ENCODE measurements around the gene RAB11FIP3. TPM values are rescaled to one million over a fixed set of nuclear protein-coding genes. Genes with fewer than 3 reads are reported as not detected.
"Not testable (repeated sequence)": the region's sequence is repeated elsewhere in the genome, so short reads cannot be mapped to it uniquely, and the experiment has no call there.

The RAB11FIP3 gene
- polyA plus RNA-seq, 4 donors: 72.9 to 144 (median 109) TPM

- DNase-seq (ENCODE audit: low read depth in 4 of 4, low spot score in 2 of 4): no peak
These were observed 10.9 kb upstream of the RAB11FIP3 start for GRCh38 chr16:414395-415169.

DNA sequence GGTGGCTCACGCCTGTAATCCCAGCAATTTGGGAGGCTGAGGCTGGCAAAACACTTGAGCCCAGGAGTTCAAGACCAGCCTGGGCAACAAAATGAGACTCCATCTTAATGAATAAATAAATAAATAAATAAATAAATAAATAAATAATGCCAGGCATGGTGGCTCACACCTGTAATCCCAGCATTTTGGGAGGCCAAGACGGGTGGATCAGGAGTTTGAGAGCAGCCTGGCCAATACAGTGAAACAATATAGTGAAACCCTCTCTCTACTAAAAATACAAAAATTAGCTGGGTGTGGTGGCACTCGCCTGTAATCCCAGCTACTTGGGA, 10.3 kb upstream of the RAB11FIP3 start:
- DNase-seq (ENCODE audit: low read depth in 4 of 4, low spot score in 2 of 4): not testable (repeated sequence)

DNA sequence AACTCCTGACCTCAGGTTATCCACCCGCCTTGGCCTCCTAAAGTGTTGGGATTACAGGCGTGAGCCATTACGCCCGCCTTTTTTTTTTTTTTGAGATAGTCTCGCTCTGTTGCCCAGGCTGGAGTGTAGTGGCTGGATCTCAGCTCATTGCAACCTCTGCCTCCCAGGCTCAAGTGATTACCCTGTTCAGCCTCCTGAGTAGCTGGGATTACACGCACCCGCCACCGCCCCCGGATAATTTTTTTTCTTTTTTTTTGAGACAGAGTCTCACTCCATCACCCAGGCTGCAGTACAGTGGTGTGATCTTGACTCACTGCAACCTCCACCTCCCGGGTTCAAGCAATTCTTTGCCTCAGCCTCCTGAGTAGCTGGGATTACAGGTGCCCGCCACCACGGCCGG, 3.3 kb upstream of the RAB11FIP3 start:
- not testable (repeated sequence) for DNase-seq (ENCODE audit: low read depth in 4 of 4, low spot score in 2 of 4)

- no peak for DNase-seq (ENCODE audit: low read depth in 4 of 4, low spot score in 2 of 4)
These were observed 1.3 kb upstream of the RAB11FIP3 start for GRCh38 chr16:424033-424622.

DNA sequence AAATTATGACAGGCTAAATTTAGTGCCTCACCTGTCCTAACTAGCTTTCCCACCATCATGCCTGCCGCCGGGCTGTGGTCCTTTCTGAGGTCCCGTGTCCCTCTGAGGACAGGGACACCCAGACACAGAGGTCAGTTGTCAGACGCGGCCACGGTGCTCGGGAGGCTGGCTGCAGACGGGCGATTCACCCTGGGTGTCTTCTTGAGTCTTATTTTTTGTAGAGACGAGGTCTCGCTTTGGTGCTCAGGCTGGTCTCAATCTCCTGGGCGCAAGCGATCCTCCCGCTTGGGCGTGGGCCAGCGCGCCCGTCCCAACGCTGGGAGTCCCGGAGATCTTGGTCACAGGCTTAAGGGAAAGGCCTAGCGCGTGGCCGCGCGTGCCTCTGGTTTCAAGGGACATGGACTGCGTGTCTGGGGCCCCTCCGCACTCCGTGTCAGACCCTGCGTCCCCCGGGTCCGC, 797 bp upstream of the RAB11FIP3 start:
- DNase-seq (ENCODE audit: low read depth in 4 of 4, low spot score in 2 of 4): no peak

- no peak for DNase-seq (ENCODE audit: low read depth in 4 of 4, low spot score in 2 of 4)
These were observed 278 bp downstream of the RAB11FIP3 start for GRCh38 chr16:425740-426114.

DNA sequence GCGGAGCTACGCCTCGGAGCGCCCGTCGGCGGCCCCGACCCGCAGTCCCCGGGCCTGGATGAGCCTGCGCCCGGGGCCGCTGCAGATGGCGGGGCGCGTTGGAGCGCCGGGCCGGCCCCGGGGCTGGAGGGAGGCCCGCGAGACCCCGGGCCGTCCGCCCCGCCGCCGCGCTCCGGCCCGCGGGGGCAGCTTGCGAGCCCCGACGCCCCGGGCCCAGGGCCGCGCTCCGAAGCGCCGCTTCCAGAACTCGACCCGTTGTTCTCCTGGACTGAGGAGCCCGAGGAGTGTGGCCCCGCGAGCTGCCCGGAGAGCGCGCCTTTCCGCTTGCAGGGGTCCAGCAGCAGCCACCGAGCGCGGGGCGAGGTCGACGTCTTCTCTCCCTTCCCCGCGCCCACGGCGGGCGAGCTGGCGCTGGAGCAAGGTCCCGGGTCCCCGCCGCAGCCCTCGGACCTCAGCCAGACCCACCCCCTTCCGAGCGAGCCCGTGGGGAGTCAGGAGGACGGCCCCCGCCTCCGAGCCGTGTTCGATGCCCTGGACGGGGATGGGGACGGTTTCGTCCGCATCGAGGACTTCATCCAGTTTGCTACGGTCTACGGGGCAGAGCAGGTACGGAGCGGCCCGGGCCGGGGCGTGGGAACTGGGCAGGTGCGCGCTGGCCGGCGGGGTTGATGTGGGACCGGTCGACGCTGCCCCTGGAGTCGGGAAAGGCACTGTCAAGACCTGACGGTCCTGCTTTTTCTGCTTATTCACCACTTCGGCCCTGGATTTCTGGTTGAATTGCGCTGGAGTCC, 861 bp downstream of the RAB11FIP3 start:
- no peak for DNase-seq (ENCODE audit: low read depth in 4 of 4, low spot score in 2 of 4)

DNA sequence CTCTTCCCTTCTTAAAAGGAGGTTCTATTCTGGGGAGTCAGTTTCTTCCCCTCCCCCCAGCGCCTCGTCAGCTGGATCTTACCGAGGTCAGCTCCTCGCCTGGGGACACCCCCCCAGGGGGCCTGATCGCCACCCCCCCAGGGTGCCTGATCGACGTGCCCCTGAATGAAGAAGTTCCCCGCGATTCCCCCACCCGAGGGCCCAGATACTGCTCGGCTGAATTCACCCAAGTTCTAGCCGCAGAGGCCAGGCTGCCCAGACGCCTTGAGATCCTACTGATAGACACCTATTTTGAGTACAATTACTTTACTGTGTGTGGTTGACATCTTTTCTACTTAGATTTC, 1.4 kb downstream of the RAB11FIP3 start:
- no peak for DNase-seq (ENCODE audit: low read depth in 4 of 4, low spot score in 2 of 4)

DNA sequence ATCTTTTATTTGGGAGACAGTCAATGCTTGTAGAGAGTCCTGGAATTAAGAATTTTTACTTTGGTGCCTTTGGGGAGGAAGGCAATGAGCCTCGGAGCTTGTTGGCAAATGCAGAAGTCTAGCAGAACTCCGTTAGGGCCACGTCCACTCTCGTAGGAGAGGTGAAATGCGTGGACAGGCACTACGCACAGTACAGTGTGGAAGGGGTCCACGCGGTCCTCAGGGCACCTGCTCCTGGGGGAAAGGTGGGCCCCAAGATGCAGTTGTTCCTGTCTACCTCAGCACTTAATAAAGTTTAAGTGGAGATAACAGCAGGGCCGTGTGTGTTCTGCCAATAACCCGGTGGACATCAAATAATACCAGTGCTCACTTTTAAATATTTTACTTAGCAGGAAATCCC, 1.8 kb downstream of the RAB11FIP3 start:
- DNase-seq (ENCODE audit: low read depth in 4 of 4, low spot score in 2 of 4): no peak

DNA sequence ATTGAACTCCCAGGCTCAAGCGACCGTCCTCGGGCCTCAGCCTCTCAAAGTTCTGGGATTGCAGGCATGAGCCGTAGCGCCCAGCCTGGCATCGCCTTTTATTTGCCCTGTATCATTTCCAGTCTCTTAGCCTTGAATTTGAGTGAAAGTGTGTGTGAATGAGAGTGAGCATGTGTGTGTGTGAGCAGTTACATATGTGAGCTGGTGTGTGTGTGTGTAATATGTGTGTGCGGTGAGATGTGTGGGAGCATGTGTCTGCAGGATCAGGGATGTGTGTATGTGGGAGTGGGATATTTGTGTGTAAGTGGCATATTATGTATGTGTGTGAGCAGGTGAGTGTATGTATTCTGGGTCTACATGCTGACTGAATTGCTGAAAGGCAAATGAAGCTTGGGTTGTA, 5.5 kb downstream of the RAB11FIP3 start:
- no peak for DNase-seq (ENCODE audit: low read depth in 4 of 4, low spot score in 2 of 4)

DNA sequence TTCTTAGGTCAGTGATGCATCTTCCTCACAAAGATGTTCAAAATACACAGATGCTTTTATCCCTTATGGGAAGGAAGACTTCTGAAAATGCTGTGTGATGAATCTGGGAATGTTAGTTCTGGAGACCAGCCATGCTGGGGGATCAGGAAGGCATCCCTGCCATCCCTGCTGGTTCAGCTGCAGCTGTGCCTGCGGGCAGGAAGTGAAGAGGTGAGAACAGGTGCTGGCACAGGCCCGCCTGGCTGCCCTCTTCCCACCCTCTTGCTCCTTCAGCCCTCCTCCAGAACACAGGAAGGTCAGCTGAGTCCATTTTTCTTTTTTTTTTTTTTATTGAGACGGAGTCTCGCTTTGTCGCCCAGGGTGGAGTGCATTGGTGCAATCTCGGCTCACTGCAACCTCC, 15.2 kb downstream of the RAB11FIP3 start:
- no peak for DNase-seq (ENCODE audit: low read depth in 4 of 4, low spot score in 2 of 4)

DNA sequence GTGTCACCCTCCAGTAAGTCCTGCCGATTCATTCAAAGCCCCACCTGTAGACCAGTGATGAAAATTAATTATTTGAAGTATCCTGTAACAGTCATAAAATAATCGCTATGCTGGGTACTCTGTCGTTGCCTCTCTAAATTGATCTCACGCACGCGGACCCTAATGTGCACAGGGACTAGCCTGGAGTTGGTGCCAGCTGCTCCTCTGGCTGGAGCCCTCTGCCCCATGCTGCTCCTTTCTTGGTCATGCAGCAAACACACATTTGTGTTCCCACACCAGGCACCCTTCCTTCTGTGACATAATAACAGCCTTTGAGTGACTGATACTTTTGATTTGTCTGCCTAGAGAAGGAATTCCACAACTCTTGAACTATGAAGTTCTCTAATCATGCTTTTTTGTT, 16.0 kb downstream of the RAB11FIP3 start:
- no peak for DNase-seq (ENCODE audit: low read depth in 4 of 4, low spot score in 2 of 4)

DNA sequence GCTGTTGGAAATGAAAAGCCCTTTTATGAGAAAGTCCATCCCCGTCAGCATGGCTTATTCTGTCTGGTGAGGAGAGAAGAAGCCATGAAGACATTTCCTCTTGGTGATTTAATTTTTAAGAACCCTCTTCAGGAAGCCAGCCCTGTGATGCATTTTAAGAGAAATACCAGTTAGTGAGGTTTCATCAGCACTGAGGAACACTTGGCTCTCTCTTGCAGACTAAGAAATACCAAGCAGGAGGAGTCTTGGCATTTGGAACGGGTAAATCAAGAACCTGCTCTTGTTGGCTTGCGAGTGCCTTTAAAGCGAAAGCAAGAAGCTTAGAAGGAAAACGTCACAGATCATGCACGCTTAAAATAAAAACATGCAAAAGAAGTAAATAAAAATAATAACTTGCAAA, 17.5 kb downstream of the RAB11FIP3 start:
- no peak for DNase-seq (ENCODE audit: low read depth in 4 of 4, low spot score in 2 of 4)

- DNase-seq (ENCODE audit: low read depth in 4 of 4, low spot score in 2 of 4): no peak
These were observed 18.6 kb downstream of the RAB11FIP3 start for GRCh38 chr16:444027-444426.

DNA sequence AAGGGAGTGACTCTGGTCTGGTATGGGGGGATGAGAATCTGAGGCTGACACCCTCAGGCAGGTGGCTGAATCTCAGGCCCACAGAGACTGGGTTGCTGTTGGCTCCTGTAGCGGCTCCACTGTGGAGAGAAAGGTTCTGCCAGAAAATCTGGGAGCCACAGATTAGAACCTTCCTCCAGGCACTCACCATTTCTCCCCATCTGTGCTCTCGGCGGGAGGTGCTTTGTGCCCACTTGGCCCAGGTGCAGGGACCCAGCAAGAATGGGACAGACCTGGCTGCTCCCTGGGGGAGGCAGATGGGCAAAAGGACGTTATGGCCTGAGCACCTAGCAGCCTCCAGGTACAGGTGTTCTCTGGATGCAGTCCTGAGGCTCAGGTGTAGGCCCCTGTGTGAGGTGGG, 20.1 kb downstream of the RAB11FIP3 start:
- no peak for DNase-seq (ENCODE audit: low read depth in 4 of 4, low spot score in 2 of 4)

DNA sequence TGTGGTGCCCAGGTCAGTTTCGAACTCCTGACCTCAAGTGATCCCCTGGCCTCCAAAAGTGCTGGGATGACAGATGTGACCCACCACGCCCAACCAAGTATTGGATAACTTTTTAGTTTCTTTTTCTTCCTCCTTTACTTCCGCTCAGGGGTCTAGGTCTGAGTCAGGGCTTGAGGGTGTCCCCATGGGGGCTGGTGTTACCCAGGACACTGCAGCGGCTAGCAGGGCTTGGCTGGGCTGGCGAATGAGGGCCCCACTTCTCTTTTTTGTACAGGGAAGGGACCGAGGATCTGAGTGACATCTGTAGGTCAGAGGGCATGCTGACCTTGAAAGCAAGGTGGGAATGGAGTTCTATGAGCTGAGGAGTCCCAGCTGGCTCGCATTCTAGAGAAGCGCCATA, 24.9 kb downstream of the RAB11FIP3 start:
- DNase-seq (ENCODE audit: low read depth in 4 of 4, low spot score in 2 of 4): no peak

GRCh38 chr16:450785-451512, 25.5 kb downstream of the RAB11FIP3 start:
- no peak for DNase-seq (ENCODE audit: low read depth in 4 of 4, low spot score in 2 of 4)

DNA sequence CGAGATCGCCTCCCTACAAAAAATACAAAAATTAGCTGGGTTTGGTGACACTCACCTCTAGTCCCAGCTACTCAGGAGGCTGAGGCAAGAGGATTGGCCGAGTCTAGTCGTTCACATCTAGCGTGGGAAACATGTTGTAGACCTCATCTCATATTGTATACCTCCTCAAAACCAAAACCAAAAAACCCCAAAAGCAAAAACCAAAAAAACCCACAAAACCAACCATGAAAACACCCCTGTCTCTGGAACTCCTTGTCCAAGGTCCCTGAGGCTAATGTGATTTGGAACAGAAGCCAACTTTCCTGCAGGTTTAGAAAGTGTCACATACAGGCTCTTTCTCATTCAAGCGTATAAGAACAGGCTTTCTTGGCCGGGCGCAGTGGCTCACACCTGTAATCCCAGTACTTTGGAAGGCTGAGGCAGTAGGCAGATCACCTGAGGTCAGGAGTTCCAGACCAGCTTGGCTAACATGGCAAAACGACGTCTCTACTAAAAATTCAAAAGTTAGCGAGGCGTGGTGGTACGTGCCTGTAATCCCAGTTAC, 29.0 kb downstream of the RAB11FIP3 start:
- DNase-seq (ENCODE audit: low read depth in 4 of 4, low spot score in 2 of 4): no peak

DNA sequence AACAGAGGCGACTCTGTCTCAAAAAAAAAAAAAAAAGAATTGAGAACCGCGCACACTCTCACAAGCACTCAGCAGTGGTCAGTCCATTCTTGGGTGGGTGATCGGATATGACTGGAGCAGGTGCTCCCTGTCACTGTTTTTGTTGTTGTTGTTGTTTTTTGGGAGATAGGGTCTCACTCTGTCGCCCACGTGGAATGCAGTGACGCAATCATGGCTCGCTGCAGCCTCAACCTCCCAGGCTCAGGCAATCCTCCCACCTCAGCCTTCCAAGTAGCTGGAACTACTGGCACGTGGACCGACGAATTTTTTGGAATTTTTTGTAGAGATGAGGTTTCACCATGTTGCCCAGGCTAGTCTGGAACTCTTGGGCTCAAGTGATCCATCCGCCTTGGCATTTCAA, 30.0 kb downstream of the RAB11FIP3 start:
- no peak for DNase-seq (ENCODE audit: low read depth in 4 of 4, low spot score in 2 of 4)

GRCh38 chr16:456891-457483, 31.5 kb downstream of the RAB11FIP3 start:
- DNase-seq (ENCODE audit: low read depth in 4 of 4, low spot score in 2 of 4): no peak

All from left renal cortex interstitium (tissue), 4 donors.